GM21381 (cell line): ENCODE data around the gene BMF.
"Not testable (repeated sequence)": the region's sequence is repeated elsewhere in the genome, so short reads cannot be mapped to it uniquely, and the experiment has no call there.

Experiments
- ATAC-seq: cut with Tn5 transposase; IDR thresholded peaks from one replicate; pipeline ENCODE4 v1.9.1; 2021; ENCODE audit warnings: mild to moderate bottlenecking, moderate library complexity; ENCODE audit not compliant: unreplicated experiment

The BMF gene

DNA sequence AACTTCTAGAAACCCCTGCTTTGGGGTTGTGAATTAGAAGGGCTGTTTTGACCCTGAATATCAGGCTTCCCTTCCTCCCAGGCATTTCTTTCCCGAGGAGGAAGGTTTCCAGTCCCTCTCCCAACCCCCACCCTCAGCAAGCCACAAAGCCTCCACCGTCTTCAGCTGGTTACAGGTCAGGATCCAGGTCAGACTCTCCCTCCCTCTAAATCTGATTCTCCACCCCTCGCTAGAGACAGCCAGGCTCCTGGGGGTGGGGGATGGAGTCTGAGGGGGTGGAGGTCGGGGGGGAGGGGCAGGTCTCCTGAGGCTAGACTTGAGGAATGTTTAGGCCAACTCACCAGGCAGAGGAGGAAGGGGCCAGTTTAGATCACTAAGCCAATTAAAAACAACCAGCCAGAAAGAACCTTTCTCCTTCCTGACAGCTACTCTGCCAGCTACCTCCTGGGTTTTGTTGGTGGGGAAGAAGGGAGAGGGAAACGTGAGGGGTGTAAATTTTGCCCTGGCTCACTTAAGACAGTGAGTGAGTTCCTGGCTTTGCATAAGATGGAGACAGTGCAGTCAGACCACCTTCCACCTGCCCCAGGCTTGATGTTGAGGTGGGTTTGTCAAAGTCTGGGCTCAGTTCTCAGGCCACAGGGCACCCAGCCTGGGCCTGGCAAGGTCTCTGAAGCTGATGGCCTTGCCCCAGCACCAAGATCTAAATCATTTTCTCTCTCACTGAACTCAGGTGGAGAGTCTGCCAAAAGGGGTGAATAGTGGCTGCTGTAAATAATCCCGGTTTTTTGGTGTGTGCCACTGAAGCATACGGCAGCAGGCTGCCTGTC is 19.5 kb downstream of the BMF start:
- ATAC-seq = no peak

DNA sequence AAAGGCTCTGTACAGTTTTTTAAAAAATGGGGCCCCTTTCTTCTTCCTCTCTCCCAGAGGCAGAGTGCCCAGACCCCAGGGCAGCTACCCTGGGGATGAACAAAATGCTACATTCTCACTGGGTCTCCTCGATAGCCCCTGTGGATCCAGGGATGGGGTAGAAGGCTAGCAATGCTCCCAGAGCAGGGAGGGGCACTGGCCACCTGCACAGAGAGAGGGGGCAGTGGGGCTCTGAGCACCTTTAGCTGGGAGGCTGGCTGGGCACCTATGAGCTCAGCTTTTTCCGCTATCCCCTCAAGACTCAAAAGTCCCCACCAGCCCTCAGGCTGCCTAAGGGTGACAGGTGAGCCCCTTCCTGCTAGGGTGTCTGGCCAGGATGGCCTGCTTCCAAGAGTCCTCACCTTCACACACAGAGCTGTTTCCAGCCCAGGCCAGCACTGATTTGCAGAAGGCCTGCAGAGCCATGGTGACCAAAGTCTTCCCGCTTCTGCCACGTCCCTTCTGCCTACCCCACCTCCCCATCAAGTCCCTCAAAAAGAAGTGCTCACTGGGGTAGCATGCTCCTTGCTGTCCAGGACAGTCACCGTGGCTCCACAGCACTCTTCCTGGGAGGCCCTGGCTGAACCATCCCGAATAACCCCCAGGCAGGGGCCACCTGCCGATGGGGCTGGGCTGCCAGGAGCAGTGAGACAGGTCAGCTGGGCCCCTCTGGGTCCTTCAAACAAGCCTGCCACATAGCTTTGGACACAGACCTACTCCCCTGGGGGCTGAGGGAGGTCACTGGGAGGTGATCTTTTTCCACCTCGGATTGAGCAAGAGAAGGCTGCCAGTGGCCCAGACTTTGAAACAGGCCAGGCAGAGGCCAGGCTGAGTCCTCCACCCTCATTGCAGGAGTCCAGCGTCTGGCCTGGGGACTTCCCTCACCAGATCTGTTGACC is 20.4 kb downstream of the BMF start:
- no peak for ATAC-seq

DNA sequence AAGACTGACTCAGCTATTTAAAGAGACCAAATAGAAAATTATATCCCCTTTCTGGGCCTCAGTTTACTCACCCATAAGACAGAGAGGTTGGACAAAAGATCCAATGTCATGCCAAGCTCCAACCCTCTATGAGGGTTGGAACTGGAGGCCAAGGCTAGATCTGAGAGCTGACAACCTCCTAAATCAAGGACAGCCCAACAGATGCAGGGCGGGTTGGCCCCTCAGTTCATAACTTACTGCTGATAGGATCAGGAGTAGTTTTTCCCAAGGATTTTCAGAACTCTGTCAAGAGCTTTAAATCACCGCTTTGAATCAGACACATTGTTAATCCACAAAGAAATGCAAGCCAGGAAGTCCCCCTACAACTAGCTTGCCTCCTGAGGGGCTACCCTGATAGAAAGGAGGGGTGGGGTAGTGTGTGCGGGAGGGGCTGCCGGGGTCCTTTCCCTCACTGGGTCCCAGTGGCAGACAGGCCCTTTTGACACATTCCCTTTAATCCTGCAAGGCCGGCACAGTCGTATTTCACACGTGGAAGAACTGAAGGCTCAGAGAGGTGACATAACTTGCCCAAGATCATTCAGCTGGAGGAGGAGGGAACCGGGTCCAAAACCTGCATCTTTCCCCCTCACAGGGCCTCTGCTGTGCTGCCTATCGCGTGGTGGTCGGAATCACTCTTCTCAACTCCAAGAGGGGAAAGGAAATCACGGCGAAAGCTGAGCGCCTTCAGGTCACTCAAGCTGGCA is 21.4 kb downstream of the BMF start:
- no peak for ATAC-seq

- ATAC-seq = no peak
Observed at GRCh38 chr15:40085266-40085665, 23.4 kb downstream of the BMF start.

- no peak for ATAC-seq
Observed at GRCh38 chr15:40084650-40085049, 24.0 kb downstream of the BMF start.

DNA sequence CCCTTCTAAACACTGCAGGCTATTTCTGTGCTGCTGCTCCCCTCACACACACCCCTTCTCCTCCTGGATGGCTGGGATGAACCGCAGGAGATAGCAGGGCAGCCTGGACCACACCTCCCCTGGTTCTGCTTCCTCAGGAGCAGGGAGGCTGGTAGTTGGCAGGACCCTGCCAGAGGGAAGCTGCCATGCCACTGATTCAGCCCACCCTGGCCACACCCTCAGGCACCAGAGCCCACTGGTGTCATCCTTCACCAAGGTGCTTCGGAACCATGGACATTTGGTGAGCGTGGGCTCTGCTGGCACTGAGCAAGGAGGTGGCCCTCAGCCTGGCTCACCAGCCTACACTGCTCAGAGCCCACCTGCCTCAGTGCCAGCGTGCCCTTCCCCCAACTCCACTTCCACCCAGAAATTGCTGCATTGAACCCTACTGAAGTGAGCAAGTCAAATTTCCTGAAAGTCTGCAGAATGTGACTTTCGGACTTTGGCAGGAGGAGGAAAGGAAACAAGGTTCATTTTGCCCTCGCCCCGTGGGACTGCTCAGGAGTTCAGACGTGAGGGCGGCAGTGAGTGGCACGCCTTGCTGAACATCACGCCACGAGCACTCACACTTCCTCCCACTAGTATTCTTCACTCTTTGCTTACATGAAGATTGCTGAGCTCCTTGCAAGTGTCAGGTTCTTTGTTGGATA is 26.3 kb downstream of the BMF start:
- ATAC-seq = no peak

- no peak for ATAC-seq
Observed at GRCh38 chr15:40081691-40082194, 26.9 kb downstream of the BMF start.

DNA sequence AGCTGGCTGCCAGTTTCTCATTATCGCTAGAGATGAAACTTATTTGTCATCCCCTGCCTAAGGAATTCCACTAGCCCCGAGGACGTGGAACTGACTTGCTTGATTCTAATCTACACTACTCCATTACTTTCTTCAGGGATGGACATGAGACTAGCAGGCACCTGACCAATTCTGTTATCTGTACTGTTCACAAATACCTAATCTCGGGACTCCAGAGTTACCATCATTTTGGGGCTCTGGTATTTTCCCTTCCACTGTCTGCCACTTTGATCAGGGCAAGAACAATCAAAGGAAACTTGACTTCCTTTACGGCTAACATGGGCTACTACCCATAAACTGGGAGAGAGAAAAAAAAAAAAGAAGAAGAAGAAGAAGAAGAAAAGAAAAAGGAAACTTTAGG is 27.8 kb downstream of the BMF start:
- ATAC-seq = no peak

DNA sequence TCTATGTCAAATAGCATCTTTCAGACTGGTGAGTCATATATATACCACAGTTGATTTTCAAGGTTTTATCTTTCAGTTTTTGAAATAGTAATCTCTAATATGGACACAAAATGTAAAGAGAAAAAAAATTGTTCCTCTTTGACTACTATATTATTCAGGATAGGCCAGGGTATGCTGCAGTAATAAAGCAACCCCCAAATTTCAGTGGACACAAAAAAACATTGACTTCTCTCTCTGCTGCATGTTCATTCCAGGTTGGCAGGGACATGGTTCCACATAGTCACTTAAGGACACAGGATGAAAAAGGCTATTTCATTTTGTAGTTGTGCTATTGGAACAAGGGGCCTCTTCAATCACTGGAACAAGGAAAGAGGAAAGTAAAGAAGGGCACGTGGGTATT is 28.6 kb downstream of the BMF start:
- no peak for ATAC-seq

DNA sequence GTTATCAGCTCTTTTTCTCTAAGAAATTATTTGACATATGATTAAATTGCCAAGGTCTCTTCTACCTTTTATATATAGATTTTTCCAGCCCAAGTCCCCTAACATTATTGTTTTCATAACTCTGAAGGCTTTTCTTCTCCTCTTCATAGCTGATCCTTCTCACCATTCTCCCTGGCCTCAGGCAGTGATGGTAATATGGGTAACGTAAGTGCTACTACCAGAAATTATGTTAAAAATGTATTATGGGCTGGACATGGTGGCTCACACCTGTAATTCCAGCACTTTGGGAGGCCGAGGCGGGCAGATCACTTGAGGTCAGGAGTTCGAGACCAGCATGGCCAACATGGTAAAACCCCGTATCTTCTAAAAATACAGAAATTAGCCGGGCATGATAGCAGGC is 29.2 kb downstream of the BMF start:
- ATAC-seq = no peak

GRCh38 chr15:40075298-40076044 is 33.2 kb downstream of the BMF start:
- no peak for ATAC-seq

GRCh38 chr15:40074656-40075055 is 34.0 kb downstream of the BMF start:
- ATAC-seq = not testable (repeated sequence)

DNA sequence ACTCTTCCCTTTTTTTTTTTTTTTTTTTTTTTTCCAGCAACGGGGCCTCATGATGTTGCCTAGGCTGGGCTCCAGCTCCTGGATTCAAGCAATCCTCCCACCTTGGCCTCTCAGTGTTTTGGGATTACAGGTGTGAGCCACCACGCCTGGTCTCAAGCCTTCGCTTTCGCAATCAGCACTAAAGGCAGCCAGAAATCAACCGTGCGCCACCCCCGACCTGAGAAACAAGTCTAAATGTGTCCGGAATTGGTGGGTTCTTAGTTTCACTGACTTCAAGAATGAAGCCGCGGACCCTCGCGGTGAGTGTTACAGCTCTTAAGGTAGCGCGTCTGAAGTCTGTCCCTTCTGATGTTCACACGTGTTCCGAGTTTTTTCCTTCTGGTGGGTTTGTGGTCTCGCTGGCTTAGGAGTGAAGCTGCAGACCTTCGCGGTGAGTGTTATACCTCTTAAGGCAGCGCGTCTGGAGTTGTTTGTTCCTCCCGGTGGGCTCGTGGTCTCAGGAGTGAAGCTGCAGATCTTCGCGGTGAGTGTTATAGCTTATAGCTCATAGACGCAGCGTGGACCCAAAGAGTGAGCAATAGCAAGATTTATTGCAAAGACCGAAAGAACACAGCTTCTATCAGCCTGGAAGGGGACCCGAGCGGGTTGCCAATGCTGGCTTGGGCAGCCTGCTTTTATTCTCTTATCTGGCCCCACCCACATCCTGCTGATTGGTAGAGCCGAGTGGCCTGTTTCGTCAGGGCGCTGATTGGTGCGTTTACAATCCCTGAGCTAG is 34.8 kb downstream of the BMF start:
- not testable (repeated sequence) for ATAC-seq

DNA sequence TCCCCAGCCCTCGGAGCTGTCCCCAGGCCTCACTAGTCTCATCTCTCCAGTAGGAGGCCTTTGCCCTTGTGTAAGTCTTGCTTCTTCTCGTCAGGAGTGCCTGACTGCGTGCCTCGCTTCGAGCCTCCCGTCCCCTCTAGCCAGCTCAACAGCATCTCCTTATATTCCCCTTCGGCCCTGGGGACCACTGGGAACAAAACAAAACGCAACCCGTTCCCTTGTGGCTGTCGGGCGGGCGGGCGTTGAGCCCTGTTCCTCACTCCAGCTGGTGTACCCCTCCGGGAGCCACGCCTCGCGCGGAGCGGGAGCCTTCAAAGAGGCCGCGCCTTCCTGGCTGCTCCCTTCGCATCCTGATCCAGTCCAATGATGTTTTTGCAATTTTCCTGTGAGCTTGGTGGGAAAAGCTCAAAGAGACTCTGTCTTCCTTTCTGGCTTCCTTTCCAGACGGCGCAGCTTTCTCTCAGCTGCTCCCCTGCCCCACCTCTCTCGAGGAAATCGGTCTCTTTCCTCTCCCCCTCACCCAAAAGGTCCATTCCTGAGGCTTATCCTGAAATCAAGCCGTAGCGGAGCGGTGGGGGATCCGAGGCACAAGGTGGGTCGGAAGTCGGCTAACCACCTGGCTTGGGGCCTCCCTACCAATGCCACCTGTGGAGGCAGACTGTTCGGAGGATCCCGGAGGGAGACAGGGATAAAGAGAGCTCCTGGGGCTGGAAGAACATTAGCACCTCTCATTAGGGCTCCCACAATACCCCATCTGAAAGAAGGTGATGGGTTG is 36.3 kb downstream of the BMF start:
- ATAC-seq = no peak

DNA sequence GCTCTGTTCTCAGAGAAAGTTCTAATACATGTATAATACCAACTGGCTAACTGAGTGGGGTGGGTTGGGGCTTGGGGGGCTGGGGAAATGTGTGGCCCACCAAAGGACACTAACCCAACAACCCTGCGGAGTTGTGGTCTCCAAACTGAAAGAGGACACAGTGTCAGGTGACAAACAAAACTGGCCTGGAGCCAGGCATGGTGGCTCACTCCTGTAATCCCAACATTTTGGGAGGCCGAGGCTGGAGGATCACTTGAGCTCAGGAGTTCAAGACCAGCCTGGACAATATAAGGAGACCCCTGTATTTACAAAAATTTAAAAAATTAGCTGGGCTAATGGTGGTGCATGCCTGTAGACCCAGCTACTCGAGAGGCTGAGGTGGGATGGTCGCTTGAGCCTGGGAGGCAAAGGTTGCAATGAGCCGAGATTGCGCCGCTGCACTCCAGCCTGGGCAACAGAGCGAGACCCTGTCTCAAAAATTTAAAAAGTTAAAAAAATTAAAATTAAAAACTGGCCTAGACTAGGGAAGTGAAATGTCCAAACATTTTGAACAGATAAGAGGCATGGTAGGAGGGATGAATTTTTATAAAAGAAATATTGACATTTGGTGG is 38.0 kb downstream of the BMF start:
- ATAC-seq = no peak

DNA sequence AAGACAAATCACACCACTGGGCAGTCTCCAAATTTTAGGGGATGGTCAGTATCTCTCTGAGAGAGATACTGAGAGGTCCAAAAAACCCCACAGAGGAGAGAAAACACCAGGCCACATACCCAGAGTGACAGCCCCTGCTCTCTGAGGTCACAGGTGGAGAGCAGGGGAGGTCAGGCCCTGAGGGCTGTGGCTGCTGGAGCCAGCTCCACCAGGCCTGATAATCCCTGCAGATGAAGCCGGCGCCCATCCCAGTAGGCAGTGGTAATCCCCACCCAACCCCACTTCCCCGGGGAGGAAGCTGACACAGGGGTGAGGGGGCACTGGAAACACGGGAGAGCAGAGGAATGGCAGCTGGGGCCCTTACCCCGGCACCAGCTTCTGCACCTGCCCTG is 38.5 kb downstream of the BMF start:
- ATAC-seq = no peak

DNA sequence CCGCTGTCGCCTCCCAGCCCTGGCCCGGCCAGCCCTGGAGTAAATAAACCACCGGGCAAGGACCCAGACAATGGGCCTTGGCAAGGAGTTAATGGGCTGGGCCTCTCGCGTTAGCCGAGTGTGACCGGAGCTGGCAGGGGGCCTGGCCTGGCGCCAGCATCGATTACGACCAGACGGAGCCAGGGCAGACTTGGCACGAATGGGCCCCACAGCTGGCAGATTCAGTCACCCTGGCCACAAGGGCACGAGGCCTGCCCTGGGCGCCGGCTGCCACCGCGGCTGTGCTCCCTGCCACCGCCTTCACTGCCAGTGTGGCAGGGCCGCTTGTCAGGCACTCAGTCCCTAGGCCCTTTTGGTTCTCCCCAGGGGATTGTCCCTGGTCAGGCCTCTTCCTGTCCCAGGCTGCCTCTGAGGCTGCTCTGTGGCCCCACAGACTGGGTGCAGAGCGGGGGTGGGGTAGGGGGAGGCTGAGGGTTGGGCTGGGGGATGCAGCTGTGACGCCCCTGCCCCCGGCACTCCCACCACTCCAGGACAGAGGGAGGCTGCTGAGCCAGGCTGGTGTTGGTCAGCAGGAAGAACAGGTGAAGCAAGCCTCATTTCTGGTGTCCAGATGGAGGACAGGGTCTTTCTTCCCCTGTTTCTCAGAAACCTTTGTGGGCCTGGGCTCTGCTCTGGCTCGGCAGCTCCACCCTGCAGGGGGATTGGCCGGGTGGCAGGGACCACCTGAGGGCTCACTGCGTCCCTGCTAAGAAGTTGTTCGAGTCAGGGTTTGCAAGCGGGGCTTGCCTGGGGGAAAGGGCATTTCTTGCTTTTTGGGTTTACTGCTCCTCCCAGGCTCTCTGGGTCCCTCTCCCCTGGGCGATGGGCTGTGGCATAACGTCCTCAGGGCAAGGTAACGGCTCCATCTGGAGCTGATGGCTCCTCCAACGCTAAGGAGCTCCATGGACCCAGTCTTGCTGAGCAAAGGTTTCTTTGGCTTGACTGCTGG is 39.2 kb downstream of the BMF start:
- peak; percentile 66 for ATAC-seq
